ENCODE measurements around the gene SERINC5.
A peak's percentile ranks its signal among the peaks of the same experiment; 100 is the strongest.
"Not testable (repeated sequence)": the region's sequence is repeated elsewhere in the genome, so short reads cannot be mapped to it uniquely, and the experiment has no call there.

Gene SERINC5

DNA sequence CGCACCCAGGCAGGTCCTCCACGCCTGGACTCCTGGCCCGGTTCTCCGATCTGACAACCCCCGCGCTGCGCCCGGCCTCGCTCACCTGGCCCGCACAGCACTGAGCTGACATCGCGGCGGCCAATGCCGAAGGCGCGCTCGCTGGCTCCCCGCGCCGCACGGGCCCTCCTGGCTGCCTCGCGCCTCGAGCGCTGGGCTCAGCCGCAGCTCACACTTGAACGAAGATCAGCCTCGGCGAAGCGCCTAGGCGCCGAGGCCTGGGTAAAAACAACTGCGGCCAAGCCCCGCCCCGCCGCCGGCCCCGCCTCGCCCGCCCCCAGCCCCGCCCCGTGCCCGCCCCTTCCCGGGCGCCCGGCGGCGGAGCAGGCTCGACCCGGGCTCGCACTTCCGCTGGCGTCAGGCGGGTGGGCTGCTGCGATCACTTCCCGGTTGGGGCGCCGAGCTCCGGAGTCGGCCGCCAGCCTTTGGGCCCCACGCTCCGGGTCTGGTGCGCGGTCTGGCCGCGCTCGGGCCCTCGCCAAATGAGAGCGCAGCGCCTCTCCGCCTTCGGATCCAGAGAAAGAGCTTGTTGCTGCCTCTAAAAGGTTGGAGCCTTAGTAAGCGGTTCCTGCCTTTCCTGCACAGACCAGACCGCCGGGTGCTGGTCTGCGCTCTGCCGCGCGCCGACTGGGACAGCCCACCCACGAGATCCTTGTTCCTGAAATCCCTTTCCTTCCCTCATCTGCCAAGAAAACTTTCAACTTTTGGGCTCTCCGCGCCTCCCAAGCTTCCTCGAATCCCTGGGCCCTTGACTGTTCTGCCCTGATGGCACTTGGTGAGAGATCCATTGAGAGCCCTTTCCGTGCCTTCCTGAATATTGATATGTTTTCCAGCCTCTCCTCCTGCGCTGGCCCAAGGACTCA, at the start of gene SERINC5:
TSS of gene SERINC5 (minus strand) at position 238 of the 902 bp plus-strand sequence. CDS start at position 112, 126 bp downstream.
- H3K9ac ChIP-seq (ENCODE audit: insufficient read length): peak within 1 kb of the TSS; percentile 87
- H3K27ac ChIP-seq: peak within 1 kb of the TSS; percentile 76
- TF ChIP-seq POLR2AphosphoS5 (IDR thresholded peaks at IDR 0.05; ENCODE audit: borderline replicate concordance, low read depth, low read length) (peak; percentile 96), FOXP2 (optimal IDR thresholded peaks at IDR 0.05; ENCODE audit: control extremely low read depth, extremely low read length, insufficient read depth) (no peak)
- H3K9me3 ChIP-seq (ENCODE audit: low read depth, low read length): no peaks in the 10 kb centered on the region
- no peaks in the 10 kb centered on the region for H3K36me3 ChIP-seq (ENCODE audit: insufficient read depth, low read length)
- peak within 1 kb of the TSS; percentile 92 for H3K4me3 ChIP-seq
- no peak for DNase-seq (ENCODE audit: low read depth, low spot score)

GRCh38 chr5:80302636-80303035, 46.8 kb upstream of the SERINC5 start:
- no peaks in the 10 kb centered on the region for H3K9me3 ChIP-seq (ENCODE audit: low read depth, low read length)
- no peak overlapping the region for H3K27ac ChIP-seq
- DNase-seq (ENCODE audit: low read depth, low spot score): no peak
- TF ChIP-seq EZH2 (IDR thresholded peaks at IDR 0.05): no peak
- TF ChIP-seq POLR2AphosphoS5 (IDR thresholded peaks at IDR 0.05; ENCODE audit: borderline replicate concordance, low read depth, low read length): no peak
- no peak for TF ChIP-seq FOXP2 (optimal IDR thresholded peaks at IDR 0.05; ENCODE audit: control extremely low read depth, extremely low read length, insufficient read depth)
- H3K4me3 ChIP-seq: no peak overlapping the region
- H3K9ac ChIP-seq (ENCODE audit: insufficient read length): no peak overlapping the region
- H3K36me3 ChIP-seq (ENCODE audit: insufficient read depth, low read length): no peaks in the 10 kb centered on the region

DNA sequence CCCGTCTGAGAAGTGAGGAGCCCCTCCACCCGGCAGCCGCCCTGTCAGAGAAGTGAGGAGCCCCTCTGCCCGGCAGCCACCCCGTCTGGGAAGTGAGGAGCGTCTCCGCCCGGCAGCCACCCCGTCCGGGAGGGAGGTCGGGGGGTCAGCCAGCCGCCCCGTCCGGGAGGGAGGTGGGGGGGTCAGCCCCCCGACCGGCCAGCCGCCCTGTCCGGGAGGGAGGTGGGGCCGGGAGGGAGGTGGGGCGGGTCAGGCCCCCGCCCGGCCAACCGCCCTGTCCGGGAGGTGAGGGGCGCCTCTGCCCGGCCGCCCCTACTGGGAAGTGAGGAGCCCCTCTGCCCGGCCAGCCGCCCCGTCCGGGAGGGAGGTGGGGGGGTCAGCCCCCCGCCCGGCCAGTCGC, 45.5 kb upstream of the SERINC5 start:
- not testable (repeated sequence) for H3K9ac ChIP-seq (ENCODE audit: insufficient read length); H3K9me3 ChIP-seq (ENCODE audit: low read depth, low read length); H3K36me3 ChIP-seq (ENCODE audit: insufficient read depth, low read length); H3K27ac ChIP-seq; DNase-seq (ENCODE audit: low read depth, low spot score); H3K4me3 ChIP-seq

- not testable (repeated sequence) for H3K9me3 ChIP-seq (ENCODE audit: low read depth, low read length); H3K4me3 ChIP-seq; DNase-seq (ENCODE audit: low read depth, low spot score); H3K27ac ChIP-seq; H3K36me3 ChIP-seq (ENCODE audit: insufficient read depth, low read length); H3K9ac ChIP-seq (ENCODE audit: insufficient read length)
Measured at GRCh38 chr5:80300796-80301195, 44.9 kb upstream of the SERINC5 start.

- TF ChIP-seq FOXP2 (optimal IDR thresholded peaks at IDR 0.05; ENCODE audit: control extremely low read depth, extremely low read length, insufficient read depth): no peak
- TF ChIP-seq EZH2 (IDR thresholded peaks at IDR 0.05): no peak
- no peaks in the 10 kb centered on the region for H3K9me3 ChIP-seq (ENCODE audit: low read depth, low read length)
- no peaks in the 10 kb centered on the region for H3K36me3 ChIP-seq (ENCODE audit: insufficient read depth, low read length)
- H3K9ac ChIP-seq (ENCODE audit: insufficient read length): no peak overlapping the region
- no peak overlapping the region for H3K4me3 ChIP-seq
- no peak for DNase-seq (ENCODE audit: low read depth, low spot score)
- H3K27ac ChIP-seq: no peak overlapping the region
Measured at GRCh38 chr5:80300125-80300524, 44.3 kb upstream of the SERINC5 start.

DNA sequence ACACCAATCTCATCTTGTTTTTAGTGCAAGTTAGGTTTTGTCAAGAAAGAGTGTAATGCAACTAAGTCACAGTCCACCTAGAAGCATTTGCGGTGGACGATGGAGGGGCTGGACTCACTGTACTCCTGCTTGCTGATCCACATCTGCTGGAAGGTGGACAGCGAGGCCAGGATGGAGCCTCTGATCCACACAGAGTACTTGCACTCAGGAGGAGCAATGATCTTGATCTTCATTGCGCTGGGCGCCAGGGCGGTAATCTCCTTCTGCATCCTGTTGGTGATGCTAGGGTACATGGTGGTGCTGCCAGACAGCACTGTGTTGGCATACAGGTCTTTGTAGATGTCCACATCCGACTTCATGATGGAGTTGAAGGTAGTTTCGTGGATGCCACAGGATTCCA, 43.8 kb upstream of the SERINC5 start:
- H3K9me3 ChIP-seq (ENCODE audit: low read depth, low read length): no peaks in the 10 kb centered on the region
- no peaks in the 10 kb centered on the region for H3K36me3 ChIP-seq (ENCODE audit: insufficient read depth, low read length)
- no peak overlapping the region for H3K4me3 ChIP-seq
- H3K9ac ChIP-seq (ENCODE audit: insufficient read length): no peak overlapping the region
- no peak for TF ChIP-seq POLR2AphosphoS5 (IDR thresholded peaks at IDR 0.05; ENCODE audit: borderline replicate concordance, low read depth, low read length)
- TF ChIP-seq FOXP2 (optimal IDR thresholded peaks at IDR 0.05; ENCODE audit: control extremely low read depth, extremely low read length, insufficient read depth): no peak
- no peak for TF ChIP-seq EZH2 (IDR thresholded peaks at IDR 0.05)
- H3K27ac ChIP-seq: no peak overlapping the region
- no peak for DNase-seq (ENCODE audit: low read depth, low spot score)

DNA sequence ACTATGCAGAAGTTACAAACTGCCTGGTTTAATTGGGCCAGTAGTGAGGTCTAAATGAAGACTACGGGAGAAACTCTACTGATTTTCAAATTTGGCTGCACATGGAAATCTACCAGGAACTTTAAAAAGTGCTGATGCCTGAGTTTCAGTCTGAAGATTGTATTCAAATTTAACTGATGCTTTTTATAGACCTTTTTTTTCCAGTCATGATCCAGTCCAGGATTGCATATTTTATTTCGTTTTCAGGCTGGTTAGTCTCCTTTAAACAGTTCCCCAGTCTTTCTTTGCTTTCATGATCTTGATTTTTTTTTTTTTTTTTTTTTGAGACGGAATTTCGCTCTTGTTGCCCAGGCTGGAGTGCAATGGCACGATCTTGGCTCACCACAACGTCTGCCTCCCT, 40.3 kb upstream of the SERINC5 start:
- TF ChIP-seq POLR2AphosphoS5 (IDR thresholded peaks at IDR 0.05; ENCODE audit: borderline replicate concordance, low read depth, low read length) (no peak), FOXP2 (optimal IDR thresholded peaks at IDR 0.05; ENCODE audit: control extremely low read depth, extremely low read length, insufficient read depth) (no peak), EZH2 (IDR thresholded peaks at IDR 0.05) (no peak)
- no peaks in the 10 kb centered on the region for H3K36me3 ChIP-seq (ENCODE audit: insufficient read depth, low read length)
- DNase-seq (ENCODE audit: low read depth, low spot score): no peak
- peak overlapping the region; percentile 5; the same call in 1 of the 2 replicates for H3K4me3 ChIP-seq
- H3K9ac ChIP-seq (ENCODE audit: insufficient read length): peak overlapping the region; percentile 2
- H3K9me3 ChIP-seq (ENCODE audit: low read depth, low read length): no peaks in the 10 kb centered on the region
- peak overlapping the region; percentile 54; the same call in 1 of the 2 replicates for H3K27ac ChIP-seq

- Histone ChIP-seq H3K4me3 (no peak overlapping the region), H3K9me3 (ENCODE audit: low read depth, low read length) (no peaks in the 10 kb centered on the region), H3K27ac (no peak overlapping the region), H3K9ac (ENCODE audit: insufficient read length) (no peak overlapping the region), H3K36me3 (ENCODE audit: insufficient read depth, low read length) (no peaks in the 10 kb centered on the region)
- TF ChIP-seq FOXP2 (optimal IDR thresholded peaks at IDR 0.05; ENCODE audit: control extremely low read depth, extremely low read length, insufficient read depth): no peak
- TF ChIP-seq EZH2 (IDR thresholded peaks at IDR 0.05): no peak
- TF ChIP-seq POLR2AphosphoS5 (IDR thresholded peaks at IDR 0.05; ENCODE audit: borderline replicate concordance, low read depth, low read length): no peak
- DNase-seq (ENCODE audit: low read depth, low spot score): no peak
Measured at GRCh38 chr5:80291761-80292160, 35.9 kb upstream of the SERINC5 start.

GRCh38 chr5:80289320-80289719, 33.5 kb upstream of the SERINC5 start:
- no peaks in the 10 kb centered on the region for H3K9me3 ChIP-seq (ENCODE audit: low read depth, low read length)
- no peak overlapping the region for H3K27ac ChIP-seq
- H3K4me3 ChIP-seq: no peak overlapping the region
- DNase-seq (ENCODE audit: low read depth, low spot score): no peak
- H3K36me3 ChIP-seq (ENCODE audit: insufficient read depth, low read length): no peaks in the 10 kb centered on the region
- no peak overlapping the region for H3K9ac ChIP-seq (ENCODE audit: insufficient read length)
- TF ChIP-seq POLR2AphosphoS5 (IDR thresholded peaks at IDR 0.05; ENCODE audit: borderline replicate concordance, low read depth, low read length) (no peak), FOXP2 (optimal IDR thresholded peaks at IDR 0.05; ENCODE audit: control extremely low read depth, extremely low read length, insufficient read depth) (no peak), EZH2 (IDR thresholded peaks at IDR 0.05) (no peak)
